IMR-90 (cell line): ENCODE results near the gene DCHS1. TPM values are rescaled to one million over a fixed set of nuclear protein-coding genes. Genes with fewer than 3 reads are reported as not detected.
A peak's percentile ranks its signal among the peaks of the same experiment; 100 is the strongest.

Experiments used
- ATAC-seq: fragments of 200-7000 bp; cut with Tn5 transposase; 2 replicates; pipeline ENCODE4 v1.9.1; 2020; ENCODE audit warnings: low read depth, mild to moderate bottlenecking, moderate library complexity
- BruUV-seq: library from RNA; stranded (reverse); fragments of 400-500 nt; replicated peaks from 2 replicates; lab custom pipeline; 2021; lab: Mats Ljungman, UMichigan
- CTCF ChIA-PET: fragments of 300-600 bp; formaldehyde crosslinking; extraction: SDS; loops from one replicate; lab custom pipeline; 2021; ENCODE audit warnings: antibody characterized with exemption; lab: Yijun Ruan, JAX
- POLR2A ChIA-PET: fragments of 300-600 bp; sonication (Branson Sonifier 250); formaldehyde crosslinking; loops from one replicate; lab custom pipeline; 2022; ENCODE audit warnings: antibody characterized with exemption; ENCODE audit not compliant: unreplicated experiment; lab: Charles Lee
- DNase-seq: peaks from one replicate; pipeline ENCODE4 v3.0.0; 2013
- H2AFZ ChIP-seq: replicated peaks from 2 replicates; pipeline ENCODE3; 2013; ENCODE audit warnings: low read length, mild to moderate bottlenecking; ENCODE audit not compliant: poor library complexity
- H2AK5ac ChIP-seq: 2 replicates; pipeline ENCODE4 v1.6.1; 2013; ENCODE audit warnings: low read depth, low read length, inconsistent platforms
- H2AK9ac ChIP-seq: replicated peaks from 2 replicates; pipeline ENCODE3; 2013; ENCODE audit warnings: mild to moderate bottlenecking, low read depth, low read length, moderate library complexity; ENCODE audit not compliant: poor library complexity
- H2BK120ac ChIP-seq: 2 replicates; pipeline ENCODE4 v1.6.1; 2013; ENCODE audit warnings: low read depth, low read length, inconsistent platforms
- H2BK15ac ChIP-seq: 3 replicates; pipeline ENCODE4 v1.6.1; 2013; ENCODE audit warnings: low read depth, low read length, inconsistent platforms
- H2BK20ac ChIP-seq: 2 replicates; pipeline ENCODE4 v1.6.1; 2013; ENCODE audit warnings: low read depth, mild to moderate bottlenecking, inconsistent platforms, low read length, moderate library complexity
- H2BK5ac ChIP-seq: 2 replicates; pipeline ENCODE4 v1.6.1; 2013; ENCODE audit warnings: mild to moderate bottlenecking, low read depth, low read length, inconsistent platforms; ENCODE audit not compliant: poor library complexity, severe bottlenecking
- H3K14ac ChIP-seq: replicated peaks from 2 replicates; pipeline ENCODE4 v1.6.1; 2013; ENCODE audit warnings: low read depth, low read length, inconsistent platforms
- H3K18ac ChIP-seq: 2 replicates; pipeline ENCODE4 v1.6.1; 2013; ENCODE audit warnings: low read depth, low read length, control low read depth
- H3K23ac ChIP-seq: 2 replicates; pipeline ENCODE4 v1.6.1; 2013; ENCODE audit warnings: low read depth, low read length, inconsistent platforms
- H3K27ac ChIP-seq: 2 replicates; pipeline ENCODE4 v1.5.1; 2013; ENCODE audit warnings: mild to moderate bottlenecking, control low read depth, low read length; ENCODE audit not compliant: insufficient read depth
- H3K27me3 ChIP-seq: 2 replicates; pipeline ENCODE4 v1.6.1; 2013; ENCODE audit warnings: low read length; ENCODE audit not compliant: control insufficient read depth, insufficient read depth
- H3K36me3 ChIP-seq: 2 replicates; pipeline ENCODE4 v1.6.1; 2013; ENCODE audit warnings: low read length, mixed read lengths; ENCODE audit not compliant: control insufficient read depth, insufficient read depth
- H3K4ac ChIP-seq: 2 replicates; pipeline ENCODE4 v1.6.1; 2013; ENCODE audit warnings: low read depth, low read length, inconsistent platforms
- H3K4me1 ChIP-seq: 2 replicates; pipeline ENCODE4 v1.6.1; 2013; ENCODE audit warnings: low read length, mixed read lengths; ENCODE audit not compliant: control insufficient read depth, insufficient read depth
- H3K4me2 ChIP-seq: 2 replicates; pipeline ENCODE4 v1.6.1; 2013; ENCODE audit warnings: low read depth, mild to moderate bottlenecking, control low read depth, low read length, moderate library complexity
- H3K4me3 ChIP-seq: 2 replicates; pipeline ENCODE4 v1.5.1; 2013; ENCODE audit warnings: low read depth, mild to moderate bottlenecking, control low read depth, low read length, moderate library complexity; ENCODE audit not compliant: insufficient read depth
- H3K56ac ChIP-seq: 2 replicates; pipeline ENCODE4 v1.6.1; 2013; ENCODE audit warnings: low read length, inconsistent platforms; ENCODE audit not compliant: insufficient read depth; ENCODE audit errors: extremely low read depth
- H3K79me1 ChIP-seq, 2 experiments: 2 replicates each; pipeline ENCODE4 v1.6.1; 2013; ENCODE audit warnings: low read length in 2 of 2, inconsistent platforms in 1 of 2, low read depth in 1 of 2
- H3K9ac ChIP-seq: 2 replicates; pipeline ENCODE4 v1.6.1; 2013; ENCODE audit warnings: low read depth, low read length, control low read depth
- H3K9me1 ChIP-seq: 2 replicates; pipeline ENCODE4 v1.6.1; 2013; ENCODE audit warnings: low read length, inconsistent platforms; ENCODE audit not compliant: insufficient read depth
- H3K9me3 ChIP-seq: 2 replicates; pipeline ENCODE4 v1.6.1; 2013; ENCODE audit warnings: low read length; ENCODE audit not compliant: control insufficient read depth, insufficient read depth
- H4K20me1 ChIP-seq: 2 replicates; pipeline ENCODE4 v1.6.1; 2013; ENCODE audit warnings: low read length, inconsistent platforms; ENCODE audit not compliant: insufficient read depth
- H4K5ac ChIP-seq: 2 replicates; pipeline ENCODE4 v1.6.1; 2013; ENCODE audit warnings: mild to moderate bottlenecking, low read depth, low read length, control low read depth
- H4K8ac ChIP-seq, 2 experiments: 2 replicates each; pipeline ENCODE4 v1.6.1; 2013; ENCODE audit warnings: low read depth in 2 of 2, low read length in 2 of 2, control low read depth in 1 of 2, inconsistent platforms in 1 of 2
- H4K91ac ChIP-seq: 2 replicates; pipeline ENCODE4 v1.6.1; 2013; ENCODE audit warnings: low read depth, low read length, inconsistent platforms; ENCODE audit not compliant: insufficient read depth
- BHLHE40 ChIP-seq: fragments of 150-350 bp; IDR thresholded peaks from 2 replicates; pipeline ENCODE4 v1.6.1; 2016; ENCODE audit warnings: mild to moderate bottlenecking, low read depth, low read length
- CEBPB ChIP-seq: IDR thresholded peaks from 2 replicates; pipeline ENCODE4 v1.6.1; 2012; ENCODE audit warnings: low read depth, low read length, improper control_type of control experiment
- CHD1 ChIP-seq: IDR thresholded peaks from 2 replicates; pipeline ENCODE4 v1.6.1; 2012; ENCODE audit warnings: low read depth, low read length, improper control_type of control experiment
- FOS ChIP-seq: fragments of 150-350 bp; IDR thresholded peaks from 2 replicates; pipeline ENCODE4 v1.6.1; 2016; ENCODE audit warnings: low read depth, low read length
- MAFK ChIP-seq: IDR thresholded peaks from 2 replicates; pipeline ENCODE4 v1.6.1; 2012; ENCODE audit warnings: low read depth, low read length, improper control_type of control experiment
- MAZ ChIP-seq: IDR thresholded peaks from 2 replicates; pipeline ENCODE4 v1.6.1; 2012; ENCODE audit warnings: low read depth, mild to moderate bottlenecking, low read length, improper control_type of control experiment, moderate library complexity, borderline replicate concordance
- MXI1 ChIP-seq: IDR thresholded peaks from 2 replicates; pipeline ENCODE4 v1.6.1; 2012; ENCODE audit warnings: low read depth, mild to moderate bottlenecking, low read length, moderate library complexity, borderline replicate concordance
- POLR2A ChIP-seq: IDR thresholded peaks from 2 replicates; pipeline ENCODE4 v1.6.1; 2012; ENCODE audit warnings: mild to moderate bottlenecking, low read depth, low read length
- RAD21 ChIP-seq: IDR thresholded peaks from 2 replicates; pipeline ENCODE4 v1.6.1; 2012; ENCODE audit warnings: low read length, improper control_type of control experiment
- RCOR1 ChIP-seq: IDR thresholded peaks from 2 replicates; pipeline ENCODE4 v1.6.1; 2012; ENCODE audit warnings: mild to moderate bottlenecking, low read length, improper control_type of control experiment; ENCODE audit not compliant: insufficient replicate concordance
- RFX5 ChIP-seq: IDR thresholded peaks from 2 replicates; pipeline ENCODE4 v1.8.0; 2012; ENCODE audit warnings: low read depth, mild to moderate bottlenecking, low read length, moderate library complexity
- SMC3 ChIP-seq: fragments of 150-350 bp; IDR thresholded peaks from 2 replicates; pipeline ENCODE4 v1.6.1; 2016; ENCODE audit warnings: low read depth, mild to moderate bottlenecking, antibody characterized with exemption, low read length, moderate library complexity
- WGBS, 2 experiments: methylation state at CpG; one replicate each; pipeline versions ENCODE4 v1.1.5 to v1.1.7; 2013; ENCODE audit warnings: missing lambda C conversion rate in 2 of 2; ENCODE audit not compliant: insufficient read length in 1 of 2; ENCODE audit errors: extremely low coverage in 2 of 2; 5-methylcytosine and 5-hydroxymethylcytosine counted together
- dilution Hi-C: fragments of 300-500 bp; cut with HindIII; formaldehyde crosslinking; loops from one replicate; pipeline ENCODE4 v1.14.3; 2018; ENCODE audit warnings: low sequenced_read_pairs; ENCODE audit not compliant: unreplicated experiment
- in situ Hi-C: fragments of 300-500 bp; cut with MboI; formaldehyde crosslinking; loops from 3 replicates; pipeline ENCODE4 v1.14.3; 2019; ENCODE audit warnings: low sequenced_read_pairs, inconsistent platforms, mixed read lengths
- intact Hi-C: fragments of 100-400 bp; cut with micrococcal nuclease; formaldehyde crosslinking; loops from 2 replicates; pipeline ENCODE4 v1.10.0; 2022
- polyA plus RNA-seq, 3 experiments: library from polyadenylated mRNA; depleted of rRNA; stranded (reverse); fragments of >200 nt; gene quantifications; 2 replicates each; pipeline ENCODE4 v1.2.3, GENCODE V29; 2012; ENCODE audit warnings: low replicate concordance in 1 of 3
- total RNA-seq: library from RNA; depleted of rRNA; stranded (reverse); fragments of >200 nt; gene quantifications from 2 replicates; pipeline ENCODE4 v1.2.3, GENCODE V29; 2012
- TF ChIP-seq, protein P1 (sequence below): fragments of 150-350 bp; IDR thresholded peaks from 2 replicates; pipeline ENCODE4 v1.6.1; 2017; ENCODE audit warnings: mild to moderate bottlenecking, antibody characterized with exemption, low read length, low read depth
- TF ChIP-seq, protein P2 (sequence below): fragments of 150-350 bp; IDR thresholded peaks from 2 replicates; pipeline ENCODE4 v1.6.1; 2016; ENCODE audit warnings: low read depth, mild to moderate bottlenecking, low read length, moderate library complexity, borderline replicate concordance

DCHS1 gene
- total and polyA plus RNA-seq, 2 of the 4 experiments (the other 2 are of a cell fraction) = 1.4 to 3.3 TPM

DNA sequence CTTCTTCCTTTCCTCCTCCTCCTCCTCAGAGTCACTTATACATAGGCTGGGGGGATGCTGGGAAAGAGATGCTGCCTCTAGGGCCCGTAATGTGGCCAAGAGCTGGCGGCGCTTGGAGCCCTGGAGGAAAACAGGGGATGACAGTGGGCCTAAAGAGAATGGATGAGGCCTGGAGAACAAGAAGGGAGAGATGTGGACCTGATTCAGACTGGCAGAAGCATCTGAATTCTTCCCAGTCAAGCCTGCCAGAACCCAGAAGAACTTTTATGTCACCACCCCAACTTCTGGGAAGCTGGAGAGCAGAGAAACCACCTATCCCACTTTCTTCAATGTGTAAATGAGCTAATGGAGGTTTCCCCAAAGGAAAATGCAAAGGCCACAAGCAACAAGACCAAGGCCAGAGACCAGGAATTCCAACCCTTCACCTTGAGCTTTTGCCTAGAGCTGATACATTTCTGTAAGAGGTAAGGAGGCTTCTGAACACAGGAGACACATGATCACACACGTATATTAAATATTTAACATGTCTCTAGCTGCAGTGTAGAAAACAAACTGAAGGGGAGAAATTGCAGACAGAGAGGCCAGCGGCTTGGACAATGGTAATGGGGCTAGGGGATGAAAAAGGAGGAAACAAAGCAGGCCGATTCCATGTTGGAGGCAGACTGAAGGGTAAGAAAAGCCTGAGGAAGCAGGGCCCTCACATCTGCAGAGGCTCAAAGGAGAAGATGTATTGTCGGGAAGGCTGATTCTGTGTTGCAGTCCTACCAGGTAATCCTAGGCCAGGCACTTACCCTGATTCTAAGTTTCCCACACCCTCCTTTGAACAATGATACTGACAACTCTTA is 53.3 kb downstream of the DCHS1 start:
- no TSS peak for BruUV-seq
- in situ Hi-C loops (no loop called here), intact Hi-C loops (loop anchor here (5.0 kb wide), 2 partner anchors 120 to 155 kb away; partner anchors contain the start of genes ARFIP2 and TIMM10B), dilution Hi-C loops (no loop called here)
- ATAC-seq = no peak
- peak overlapping the region; percentile 89 for H3K14ac ChIP-seq
- no peak overlapping the region for H4K91ac ChIP-seq
- H3K56ac ChIP-seq = peak overlapping the region; percentile 74; the same call in 1 of the 2 replicates
- no peak overlapping the region for H2AFZ ChIP-seq
- H2AK5ac ChIP-seq = peak overlapping the region; percentile 42; the same call in 1 of the 2 replicates
- no peaks in the 10 kb centered on the region for H3K9me3 ChIP-seq
- H3K18ac ChIP-seq = no peak overlapping the region
- H4K5ac ChIP-seq = no peak overlapping the region
- peaks cover 21 to 70% of the 10 kb centered on the region in 2 experiments for H3K79me1 ChIP-seq
- peak overlapping the region; percentile 63 for H2AK9ac ChIP-seq
- peak overlapping the region; percentile 95 for H3K4me2 ChIP-seq
- H2BK15ac ChIP-seq = no peak overlapping the region
- peaks cover 5% of the 10 kb centered on the region; the same call in 1 of the 2 replicates for H4K20me1 ChIP-seq
- peak overlapping the region; percentile 50; the same call in 1 of the 2 replicates for H3K4ac ChIP-seq
- no peak overlapping the region for H2BK120ac ChIP-seq
- ChIA-PET POLR2A (no interaction called here), CTCF (interaction anchor here (0.6 kb wide), 2 partner anchors 87 to 111 kb away, joined by 4 to 5 read pairs; no protein-coding TSS in a partner anchor)
- H3K27me3 ChIP-seq = no peaks in the 10 kb centered on the region
- peak overlapping the region in 1 of 2 experiments; percentile 69; a peak in 3 of 4 replicates for H4K8ac ChIP-seq
- H2BK20ac ChIP-seq = no peak overlapping the region
- no CpG with 5 or more reads among the region's 7 CpGs for WGBS, 2 experiments
- peaks cover 34% of the 10 kb centered on the region for H3K36me3 ChIP-seq
- peaks cover 10% of the 10 kb centered on the region for H3K4me1 ChIP-seq
- H3K23ac ChIP-seq = peak overlapping the region; percentile 82
- no peak for TF ChIP-seq CHD1
- TF ChIP-seq FOS = no peak
- TF ChIP-seq RAD21 = no peak
- no peak for TF ChIP-seq RFX5
- TF ChIP-seq CEBPB = no peak
- no peak for TF ChIP-seq RCOR1
- TF ChIP-seq POLR2A = no peak
- TF ChIP-seq MXI1 = no peak
- TF ChIP-seq, protein P1, sequence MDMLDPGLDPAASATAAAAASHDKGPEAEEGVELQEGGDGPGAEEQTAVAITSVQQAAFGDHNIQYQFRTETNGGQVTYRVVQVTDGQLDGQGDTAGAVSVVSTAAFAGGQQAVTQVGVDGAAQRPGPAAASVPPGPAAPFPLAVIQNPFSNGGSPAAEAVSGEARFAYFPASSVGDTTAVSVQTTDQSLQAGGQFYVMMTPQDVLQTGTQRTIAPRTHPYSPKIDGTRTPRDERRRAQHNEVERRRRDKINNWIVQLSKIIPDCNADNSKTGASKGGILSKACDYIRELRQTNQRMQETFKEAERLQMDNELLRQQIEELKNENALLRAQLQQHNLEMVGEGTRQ = no peak
- TF ChIP-seq BHLHE40 = no peak
- no peak for TF ChIP-seq MAFK
- no peak for TF ChIP-seq SMC3
- no peak for TF ChIP-seq MAZ
- TF ChIP-seq, protein P2, sequence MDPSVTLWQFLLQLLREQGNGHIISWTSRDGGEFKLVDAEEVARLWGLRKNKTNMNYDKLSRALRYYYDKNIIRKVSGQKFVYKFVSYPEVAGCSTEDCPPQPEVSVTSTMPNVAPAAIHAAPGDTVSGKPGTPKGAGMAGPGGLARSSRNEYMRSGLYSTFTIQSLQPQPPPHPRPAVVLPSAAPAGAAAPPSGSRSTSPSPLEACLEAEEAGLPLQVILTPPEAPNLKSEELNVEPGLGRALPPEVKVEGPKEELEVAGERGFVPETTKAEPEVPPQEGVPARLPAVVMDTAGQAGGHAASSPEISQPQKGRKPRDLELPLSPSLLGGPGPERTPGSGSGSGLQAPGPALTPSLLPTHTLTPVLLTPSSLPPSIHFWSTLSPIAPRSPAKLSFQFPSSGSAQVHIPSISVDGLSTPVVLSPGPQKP = no peak
- peaks cover 19% of the 10 kb centered on the region for H3K9me1 ChIP-seq
- peak overlapping the region; percentile 36 for H3K27ac ChIP-seq
- H3K4me3 ChIP-seq = peak overlapping the region; percentile 90
- H2BK5ac ChIP-seq = no peak overlapping the region
- H3K9ac ChIP-seq = peak overlapping the region; percentile 88
- no peak for DNase-seq
